Hypothalamus (tissue), 51 donors: Measurements from ENCODE around the gene AGAP3.

Source experiments
- DNase-seq, 51 donors: peaks; one replicate each; lab custom pipeline; 2025; lab: John Stamatoyannopoulos, UW

The AGAP3 gene

GRCh38 chr7:151057506-151057988 is 28.7 kb upstream of the AGAP3 start, which contains the start of gene CDK5:
Gene CDK5, minus strand, starts transcription at chr7:151057897. Its CDS starts 49 bp downstream, at chr7:151057848.
- DNase-seq: no peak

DNA sequence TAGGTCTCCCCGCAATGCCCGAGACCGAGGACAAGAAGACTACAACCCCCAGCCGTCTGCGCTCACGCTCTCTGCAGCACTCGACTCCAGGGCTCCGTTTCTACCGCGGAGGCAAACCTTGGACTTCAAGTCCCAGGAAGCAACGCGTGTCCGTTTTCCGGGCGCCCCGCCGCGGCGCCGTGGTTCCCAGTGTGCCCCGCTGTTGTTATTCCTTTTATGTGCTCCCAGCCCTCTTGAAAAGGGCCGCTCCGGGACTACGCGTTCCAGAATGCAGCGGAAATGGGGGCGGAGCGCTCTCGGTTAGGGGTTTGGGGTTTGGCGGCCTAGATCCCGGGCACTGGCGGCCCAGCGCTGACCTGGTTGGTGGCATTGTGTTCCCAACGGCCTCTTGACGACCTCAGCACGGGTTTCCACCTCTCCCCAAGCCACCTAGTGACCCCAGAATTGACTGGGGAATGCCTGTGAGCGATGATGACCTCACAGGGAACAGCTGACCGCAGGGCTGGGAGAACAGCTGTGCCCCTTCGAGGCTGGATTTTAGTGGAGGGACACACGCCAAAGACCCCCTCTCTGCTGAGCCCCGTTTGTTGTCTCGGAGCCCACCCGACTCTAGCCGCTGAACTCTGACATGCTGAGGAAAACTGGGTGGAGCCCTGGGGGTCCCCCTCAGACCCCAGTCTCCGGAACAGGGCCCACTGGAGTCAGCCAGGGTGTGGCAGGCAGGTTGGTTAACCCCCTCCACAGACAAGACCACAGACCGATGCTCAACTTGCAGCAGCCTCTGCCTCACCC is 28.1 kb upstream of the AGAP3 start:
- DNase-seq: peak; percentile 77 to 100 (median 98)

GRCh38 chr7:151058781-151059366 is 27.4 kb upstream of the AGAP3 start:
- peak in 4 of 51 donors; percentile 59 to 82 (median 66) for DNase-seq

GRCh38 chr7:151059367-151060112 is 26.7 kb upstream of the AGAP3 start, which contains the start of gene SLC4A2:
Gene SLC4A2, plus strand, starts transcription at chr7:151059589. Its CDS starts 2,399 bp downstream, at chr7:151061988.
- DNase-seq: peak; percentile 31 to 94 (median 80)

GRCh38 chr7:151060113-151060415 is 26.2 kb upstream of the AGAP3 start:
- DNase-seq: peak in 2 of 51 donors; percentile 33 to 65

DNA sequence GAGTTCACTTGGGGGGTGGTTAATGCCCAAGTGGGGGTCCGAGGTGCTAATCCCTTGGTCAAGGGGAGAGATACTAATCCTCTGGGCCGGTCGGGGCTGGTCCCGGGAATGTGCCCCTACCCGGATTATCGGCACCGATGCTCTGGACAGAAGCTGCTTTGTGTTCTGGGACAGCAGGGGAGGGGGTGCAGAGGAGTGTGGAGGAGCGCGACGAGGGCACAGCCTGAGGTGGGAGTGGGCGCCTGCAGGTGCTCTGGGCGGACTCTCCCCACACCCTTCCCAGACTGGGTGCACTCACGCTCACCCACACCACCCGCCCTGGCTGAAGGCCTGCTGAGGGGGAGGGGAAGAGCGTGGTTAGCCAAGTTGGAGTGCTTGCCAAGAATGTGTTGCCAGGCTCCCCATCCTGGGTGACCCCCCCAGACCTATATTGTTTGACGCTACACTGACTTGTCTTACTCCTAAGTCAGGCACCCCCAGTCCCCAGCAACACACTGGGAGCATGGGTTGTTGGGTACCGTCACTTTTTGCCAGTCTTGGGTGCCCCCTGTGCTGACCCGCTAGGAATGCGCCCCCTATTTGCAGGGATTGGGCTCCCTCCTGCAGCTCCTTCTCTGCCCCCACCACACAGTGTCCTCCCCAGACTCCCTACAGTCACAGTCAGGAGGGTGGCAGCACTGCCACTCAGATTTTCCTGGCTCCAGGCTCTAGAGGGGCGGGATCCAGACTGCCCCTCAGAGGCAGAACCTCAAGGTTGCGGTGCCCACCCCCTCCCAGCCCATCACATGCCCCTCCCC is 25.7 kb upstream of the AGAP3 start:
- DNase-seq: peak in 28 of 51 donors; percentile 6 to 73 (median 36)

GRCh38 chr7:151061213-151062110 is 24.8 kb upstream of the AGAP3 start:
- no peak for DNase-seq

DNA sequence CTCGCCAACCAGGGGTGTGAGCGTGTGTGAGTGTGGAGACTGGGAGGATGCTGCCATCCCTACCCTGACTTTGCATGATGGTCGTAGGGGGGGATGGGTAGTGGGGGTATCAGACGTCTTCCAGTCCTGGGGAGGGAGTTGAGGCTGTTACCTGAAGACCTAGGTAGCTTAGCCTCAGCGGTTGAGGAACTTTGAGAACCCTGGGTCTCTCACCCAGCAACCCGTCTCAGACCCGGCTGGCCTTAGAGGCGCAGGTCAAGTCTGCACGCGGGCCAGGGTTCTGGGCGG is 24.2 kb upstream of the AGAP3 start:
- DNase-seq: no peak

DNA sequence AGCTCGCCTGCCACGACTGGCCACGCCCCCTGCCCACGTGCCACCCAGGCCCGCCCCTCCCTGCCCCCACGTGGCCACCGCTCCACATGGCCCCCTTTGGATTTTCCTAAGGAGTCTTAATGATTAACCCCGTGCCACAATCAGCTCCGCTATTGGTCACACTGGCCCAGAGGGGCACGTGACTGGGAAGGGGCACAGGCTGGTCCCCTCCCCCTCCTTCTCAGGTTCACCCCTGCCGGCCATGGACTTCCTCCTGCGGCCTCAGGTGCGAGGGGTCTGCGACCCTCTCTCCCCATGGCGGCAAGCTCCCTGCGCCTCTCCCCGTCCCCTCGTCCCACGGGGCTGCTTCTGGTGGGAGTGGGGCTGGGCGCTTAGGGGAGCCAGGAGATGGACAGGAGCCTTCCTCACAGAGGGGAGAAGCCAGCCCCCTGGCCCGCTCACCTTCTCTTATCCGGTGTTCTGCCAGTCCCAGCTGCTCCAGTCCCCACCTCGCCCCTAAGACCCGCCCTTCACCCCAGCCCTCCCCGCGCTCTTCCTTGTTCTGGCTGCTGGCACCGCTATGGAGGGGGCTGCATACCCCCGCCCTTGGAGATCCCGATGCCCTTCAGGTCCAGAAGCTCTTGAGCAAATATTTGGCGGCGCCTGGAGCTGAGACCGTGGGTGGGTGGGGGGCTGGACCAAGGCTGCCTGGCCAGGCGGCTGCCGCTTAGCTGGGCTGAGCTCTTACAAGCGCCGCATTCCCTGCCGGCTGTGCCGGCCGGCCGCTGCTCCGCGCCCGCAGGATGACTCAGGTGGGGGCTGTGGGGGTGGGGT is 23.7 kb upstream of the AGAP3 start:
- DNase-seq: peak in 1 of 51 donors; percentile 34

DNA sequence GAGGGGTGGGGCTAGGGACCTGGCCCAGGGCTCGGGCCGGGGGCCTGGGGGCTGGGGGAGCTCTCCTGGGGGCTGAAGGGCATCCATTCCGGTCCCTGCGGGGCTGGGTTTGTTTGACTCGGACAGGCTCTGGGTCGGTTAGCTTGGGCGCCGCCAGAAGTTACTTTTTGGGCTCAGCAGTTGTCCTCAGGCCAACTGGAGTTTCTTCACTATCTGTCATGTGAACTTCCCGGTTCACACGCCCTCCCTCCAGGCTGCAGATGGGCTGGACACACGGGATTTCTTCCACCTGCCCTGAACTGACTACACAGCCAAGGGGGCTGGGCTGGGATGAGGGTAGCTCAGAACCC is 23.1 kb upstream of the AGAP3 start:
- no peak for DNase-seq

DNA sequence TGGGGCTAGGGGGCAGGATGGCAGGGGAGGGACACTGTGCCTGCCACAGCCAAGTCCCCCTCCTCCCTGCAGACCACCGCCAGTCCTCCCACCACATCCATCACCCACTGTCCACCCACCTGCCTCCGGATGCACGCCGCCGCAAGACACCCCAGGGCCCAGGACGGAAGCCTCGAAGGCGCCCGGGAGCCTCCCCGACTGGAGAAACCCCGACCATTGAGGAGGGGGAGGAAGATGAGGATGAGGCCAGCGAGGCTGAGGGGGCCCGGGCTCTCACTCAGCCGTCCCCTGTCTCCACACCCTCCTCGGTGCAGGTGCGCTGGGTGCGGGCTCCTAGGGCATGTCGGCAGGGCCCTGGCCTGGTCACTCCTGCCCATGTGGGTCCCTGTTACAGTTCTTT is 21.8 kb upstream of the AGAP3 start:
- DNase-seq: no peak

DNA sequence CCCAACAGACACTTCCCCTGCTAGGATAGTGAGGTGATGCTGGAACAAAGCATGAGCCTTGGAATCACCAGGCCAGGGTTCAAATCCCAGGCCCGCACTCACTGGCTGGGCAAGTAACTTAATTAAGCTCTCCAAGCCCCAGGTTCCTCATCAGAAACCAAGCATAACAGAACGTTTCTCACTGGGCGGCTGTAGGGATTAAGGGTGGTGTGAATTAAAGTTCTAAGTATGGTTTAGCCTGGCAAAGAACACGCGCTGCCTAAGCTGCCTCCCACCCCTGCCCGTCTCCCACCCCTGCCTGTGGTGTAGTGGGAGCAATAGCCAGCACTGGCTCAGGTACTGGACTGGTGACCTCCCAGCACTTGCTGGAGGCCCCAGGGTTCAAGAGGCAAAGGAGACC is 21.3 kb upstream of the AGAP3 start:
- no peak for DNase-seq

- DNase-seq: no peak
Observed at GRCh38 chr7:151065516-151065915, 20.8 kb upstream of the AGAP3 start.

GRCh38 chr7:151066273-151066974 is 19.9 kb upstream of the AGAP3 start:
- DNase-seq: no peak

GRCh38 chr7:151068069-151068773 is 18.1 kb upstream of the AGAP3 start:
- DNase-seq: no peak

GRCh38 chr7:151069841-151070573 is 16.3 kb upstream of the AGAP3 start:
- DNase-seq: no peak

- DNase-seq: no peak
Observed at GRCh38 chr7:151070574-151070960, 15.7 kb upstream of the AGAP3 start.
